ENCODE measurements around the gene CTBP1.

The CTBP1 gene

GRCh38 chr4:1170156-1170975 lies 78.6 kb downstream of the CTBP1 start:
- Histone ChIP-seq H3K27me3 (ENCODE audit: low read depth) (no peaks in the 10 kb centered on the region), H3K9me3 (no peaks in the 10 kb centered on the region), H3K36me3 (replicated peaks) (no peaks in the 10 kb centered on the region), H3K4me1 (no peaks in the 10 kb centered on the region), H3K4me3 (no peak overlapping the region)
- DNase-seq (ENCODE audit: low spot score in 2 of 2), result no peak
- in situ Hi-C loops (cut with MboI; ENCODE audit: low sequenced_read_pairs), result no loop called here

GRCh38 chr4:1169691-1170096 lies 79.2 kb downstream of the CTBP1 start:
- H3K9me3 ChIP-seq, result no peaks in the 10 kb centered on the region
- no peak overlapping the region for H3K4me3 ChIP-seq
- H3K36me3 ChIP-seq (replicated peaks), result no peaks in the 10 kb centered on the region
- in situ Hi-C loops (cut with MboI; ENCODE audit: low sequenced_read_pairs), result no loop called here
- no peaks in the 10 kb centered on the region for H3K4me1 ChIP-seq
- no peak for DNase-seq (ENCODE audit: low spot score in 2 of 2)
- H3K27me3 ChIP-seq (ENCODE audit: low read depth), result no peaks in the 10 kb centered on the region

- no peak for DNase-seq (ENCODE audit: low spot score in 2 of 2)
- no peaks in the 10 kb centered on the region for H3K9me3 ChIP-seq
- in situ Hi-C loops (cut with MboI; ENCODE audit: low sequenced_read_pairs), result no loop called here
- no peaks in the 10 kb centered on the region for H3K27me3 ChIP-seq (ENCODE audit: low read depth)
- H3K4me1 ChIP-seq, result no peaks in the 10 kb centered on the region
- H3K36me3 ChIP-seq (replicated peaks), result no peaks in the 10 kb centered on the region
- H3K4me3 ChIP-seq, result no peak overlapping the region
Observed at GRCh38 chr4:1169171-1169671, 79.7 kb downstream of the CTBP1 start.

GRCh38 chr4:1168191-1169101 lies 80.5 kb downstream of the CTBP1 start:
- no peak for DNase-seq (ENCODE audit: low spot score in 2 of 2)
- in situ Hi-C loops (cut with MboI; ENCODE audit: low sequenced_read_pairs), result no loop called here
- no peak overlapping the region for H3K4me3 ChIP-seq

GRCh38 chr4:1167244-1167949 lies 81.5 kb downstream of the CTBP1 start:
- H3K4me1 ChIP-seq, result no peaks in the 10 kb centered on the region
- DNase-seq (ENCODE audit: low spot score in 2 of 2), result peak; percentile 34 to 73
- H3K9me3 ChIP-seq, result no peaks in the 10 kb centered on the region
- H3K36me3 ChIP-seq (replicated peaks), result no peaks in the 10 kb centered on the region
- in situ Hi-C loops (cut with MboI; ENCODE audit: low sequenced_read_pairs), result no loop called here
- H3K27me3 ChIP-seq (ENCODE audit: low read depth), result no peaks in the 10 kb centered on the region
- H3K4me3 ChIP-seq, result no peak overlapping the region

More at GRCh38 chr4:1168191-1169101, 80.5 kb downstream of the CTBP1 start:
- H3K36me3 ChIP-seq (replicated peaks), result no peaks in the 10 kb centered on the region
- no peaks in the 10 kb centered on the region for H3K9me3 ChIP-seq
- H3K4me1 ChIP-seq, result no peaks in the 10 kb centered on the region
- no peaks in the 10 kb centered on the region for H3K27me3 ChIP-seq (ENCODE audit: low read depth)

- Histone ChIP-seq H3K9me3 (no peaks in the 10 kb centered on the region), H3K4me3 (no peak overlapping the region), H3K36me3 (replicated peaks) (no peaks in the 10 kb centered on the region), H3K4me1 (no peaks in the 10 kb centered on the region), H3K27me3 (ENCODE audit: low read depth) (no peaks in the 10 kb centered on the region)
- in situ Hi-C loops (cut with MboI; ENCODE audit: low sequenced_read_pairs), result no loop called here
- no peak for DNase-seq (ENCODE audit: low spot score in 2 of 2)
Observed at GRCh38 chr4:1166509-1167243, 82.3 kb downstream of the CTBP1 start.

GRCh38 chr4:1164956-1165545 lies 83.9 kb downstream of the CTBP1 start:
- Histone ChIP-seq H3K9me3 (no peaks in the 10 kb centered on the region), H3K4me1 (no peaks in the 10 kb centered on the region), H3K4me3 (no peak overlapping the region), H3K36me3 (replicated peaks) (no peaks in the 10 kb centered on the region), H3K27me3 (ENCODE audit: low read depth) (no peaks in the 10 kb centered on the region)
- no peak for DNase-seq (ENCODE audit: low spot score in 2 of 2)
- in situ Hi-C loops (cut with MboI; ENCODE audit: low sequenced_read_pairs), result no loop called here

- in situ Hi-C loops (cut with MboI; ENCODE audit: low sequenced_read_pairs), result no loop called here
- Histone ChIP-seq H3K4me1 (no peaks in the 10 kb centered on the region), H3K36me3 (replicated peaks) (no peaks in the 10 kb centered on the region), H3K27me3 (ENCODE audit: low read depth) (no peaks in the 10 kb centered on the region), H3K4me3 (no peak overlapping the region), H3K9me3 (no peaks in the 10 kb centered on the region)
- DNase-seq (ENCODE audit: low spot score in 2 of 2), result no peak
Observed at GRCh38 chr4:1164444-1164843, 84.5 kb downstream of the CTBP1 start.

GRCh38 chr4:1164040-1164439 lies 84.9 kb downstream of the CTBP1 start:
- Histone ChIP-seq H3K27me3 (ENCODE audit: low read depth) (no peaks in the 10 kb centered on the region), H3K36me3 (replicated peaks) (no peaks in the 10 kb centered on the region), H3K4me3 (no peak overlapping the region), H3K9me3 (no peaks in the 10 kb centered on the region), H3K4me1 (no peaks in the 10 kb centered on the region)
- in situ Hi-C loops (cut with MboI; ENCODE audit: low sequenced_read_pairs), result no loop called here
- no peak for DNase-seq (ENCODE audit: low spot score in 2 of 2)

Measured in HAP-1 (cell line).